Esophagus muscularis mucosa (tissue), 4 donors: ENCODE measurements around the gene TTC31. TPM values are rescaled to one million over a fixed set of nuclear protein-coding genes. Genes with fewer than 3 reads are reported as not detected.

Source experiments
- DNase-seq: peaks from one replicate; pipeline ENCODE4 v3.0.0-alpha.2; 2017; ENCODE audit errors: extremely low spot score
- H3K27ac ChIP-seq, 4 donors: fragments of 200-600 bp; sonication (generic); replicated peaks in 1 of 4; 1 replicate in 3 of 4; 2 replicates in 1 of 4; pipeline ENCODE4 v1.5.1; 2016 to 2019; ENCODE audit warnings: mild to moderate bottlenecking in 1 of 4
- H3K27me3 ChIP-seq, 4 donors: fragments of 200-600 bp; sonication (generic); one replicate each; pipeline versions ENCODE4 v1.5.1 to v1.6.0; 2016 to 2019
- H3K36me3 ChIP-seq, 4 donors: fragments of 200-600 bp; sonication (generic); one replicate each; pipeline ENCODE4 v1.5.1; 2016 to 2019
- H3K4me1 ChIP-seq, 4 donors: fragments of 200-600 bp; sonication (generic); one replicate each; pipeline ENCODE4 v1.5.1; 2016 to 2019
- H3K4me3 ChIP-seq, 4 donors: fragments of 200-600 bp; sonication (generic); 1 replicate in 2 of 4; 2 replicates in 2 of 4; pipeline ENCODE4 v1.5.1; 2016 to 2019; ENCODE audit warnings: mild to moderate bottlenecking in 4 of 4, moderate library complexity in 1 of 4
- H3K9me3 ChIP-seq, 4 donors: fragments of 200-600 bp; sonication (generic); 1 replicate in 3 of 4; 2 replicates in 1 of 4; pipeline ENCODE4 v1.5.1; 2016 to 2019
- CTCF ChIP-seq, 3 experiments: fragments of 200-600 bp in 2 of 3; fragments of 450-650 bp in 1 of 3; sonication (generic) in 2 of 3; IDR thresholded peaks; one replicate each; pipeline ENCODE4 v1.5.1; 2017 to 2019; ENCODE audit warnings: antibody characterized with exemption in 3 of 3, mild to moderate bottlenecking in 2 of 3, moderate library complexity in 1 of 3
- EP300 ChIP-seq: sonication (generic); formaldehyde crosslinking; IDR thresholded peaks from one replicate; pipeline ENCODE4 v1.6.1; 2017; ENCODE audit warnings: antibody characterized with exemption
- POLR2A ChIP-seq: fragments of 450-650 bp; IDR thresholded peaks from one replicate; pipeline ENCODE4 v1.6.1; 2017; ENCODE audit warnings: antibody characterized with exemption, moderate library complexity, mild to moderate bottlenecking, low read depth
- POLR2AphosphoS5 ChIP-seq, 2 donors: sonication (generic); formaldehyde crosslinking; IDR thresholded peaks; one replicate each; pipeline ENCODE4 v1.6.1; 2017; ENCODE audit warnings: antibody characterized with exemption in 2 of 2
- WGBS: methylation state at CpG from one replicate; pipeline ENCODE4 v1.1.5; 2018; 5-methylcytosine and 5-hydroxymethylcytosine counted together
- intact Hi-C: fragments of 100-400 bp; cut with DNase I; formaldehyde crosslinking; loops from one replicate; pipeline ENCODE4 v1.15.1; 2023
- total RNA-seq, 4 donors: library from RNA; depleted of rRNA; stranded (reverse); fragments of >200 nt; gene quantifications; one replicate each; pipeline versions ENCODE4 v1.1.0 to v1.2.1, GENCODE V29; 2016

TTC31 gene
- total RNA-seq, result 10 to 100 TPM; 17.4 to 23.0 (median 20.6) TPM

DNA sequence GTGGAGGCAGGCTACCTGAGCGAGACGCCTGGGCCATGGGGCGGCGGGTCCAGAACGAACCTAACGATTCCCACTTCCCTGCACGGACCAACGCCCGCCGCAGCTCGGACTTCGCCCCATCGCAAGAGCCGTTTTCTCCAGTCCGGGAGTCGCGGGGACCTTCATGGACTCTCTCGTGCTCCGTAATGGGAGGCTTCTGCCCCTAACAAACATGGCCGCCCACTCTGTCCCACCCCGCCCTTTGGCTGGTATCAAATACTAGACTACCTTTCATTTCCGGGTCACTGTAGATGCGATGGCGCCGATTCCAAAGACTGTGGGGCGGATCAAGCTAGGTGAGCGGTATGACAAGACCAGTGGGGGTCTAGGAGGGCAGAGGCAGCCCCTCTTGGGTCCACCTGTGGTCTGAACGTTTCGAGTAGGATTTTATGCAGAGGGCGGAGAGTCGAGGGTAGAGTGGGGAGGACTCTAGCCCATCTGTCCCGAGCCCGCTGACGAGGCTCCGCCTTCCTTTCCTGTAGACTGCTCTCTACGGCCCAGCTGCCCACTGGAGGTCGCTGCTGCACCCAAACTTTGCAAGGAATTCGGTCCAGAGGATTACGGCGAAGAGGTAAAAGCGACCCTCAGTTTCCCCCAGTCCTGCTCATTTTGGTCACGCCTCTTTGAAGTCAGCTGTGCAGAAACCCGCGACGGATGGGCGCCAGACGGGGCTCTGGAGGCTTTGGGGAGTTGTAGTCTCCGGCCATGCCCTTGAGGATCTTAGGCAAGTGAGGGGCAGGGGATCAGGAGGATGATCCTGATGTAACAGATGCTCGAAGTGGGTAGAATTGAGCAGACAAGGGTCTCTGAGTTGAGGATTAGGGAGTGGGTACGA, at the start of gene TTC31, which contains the start of gene CCDC142:
TSS of gene TTC31 (plus strand) at position 281 of the 874 bp plus-strand sequence. CDS start at position 296, 15 bp downstream.
TSS of gene CCDC142 (minus strand) at position 198 of the 874 bp plus-strand sequence. CDS start at position 37, 161 bp downstream.
- no peaks in the 10 kb centered on the region for H3K27me3 ChIP-seq
- peak; percentile 99 for DNase-seq
- peaks cover 9 to 69% (median 54%) of the 10 kb centered on the region in 4 donors for H3K36me3 ChIP-seq
- 0% methylated on average over 29 of the region's 50 CpGs for WGBS
- peaks cover 26 to 44% (median 39%) of the 10 kb centered on the region in 4 donors for H3K4me1 ChIP-seq
- peak within 1 kb of the TSS; percentile 85 to 96 (median 88) for H3K27ac ChIP-seq
- intact Hi-C loops, result loop anchor here (1.0 kb wide), 1 partner anchor 71 kb away; the partner anchor contains the start of gene DOK1
- TF ChIP-seq POLR2AphosphoS5 (IDR thresholded peaks at IDR 0.05) (peak; percentile 85 to 86), EP300 (no peak), CTCF (IDR thresholded peaks at IDR 0.05) (peak; percentile 80 to 88 (median 85))
- H3K9me3 ChIP-seq, result no peaks in the 10 kb centered on the region
- H3K4me3 ChIP-seq, result peak within 1 kb of the TSS; percentile 89 to 99 (median 92)

DNA sequence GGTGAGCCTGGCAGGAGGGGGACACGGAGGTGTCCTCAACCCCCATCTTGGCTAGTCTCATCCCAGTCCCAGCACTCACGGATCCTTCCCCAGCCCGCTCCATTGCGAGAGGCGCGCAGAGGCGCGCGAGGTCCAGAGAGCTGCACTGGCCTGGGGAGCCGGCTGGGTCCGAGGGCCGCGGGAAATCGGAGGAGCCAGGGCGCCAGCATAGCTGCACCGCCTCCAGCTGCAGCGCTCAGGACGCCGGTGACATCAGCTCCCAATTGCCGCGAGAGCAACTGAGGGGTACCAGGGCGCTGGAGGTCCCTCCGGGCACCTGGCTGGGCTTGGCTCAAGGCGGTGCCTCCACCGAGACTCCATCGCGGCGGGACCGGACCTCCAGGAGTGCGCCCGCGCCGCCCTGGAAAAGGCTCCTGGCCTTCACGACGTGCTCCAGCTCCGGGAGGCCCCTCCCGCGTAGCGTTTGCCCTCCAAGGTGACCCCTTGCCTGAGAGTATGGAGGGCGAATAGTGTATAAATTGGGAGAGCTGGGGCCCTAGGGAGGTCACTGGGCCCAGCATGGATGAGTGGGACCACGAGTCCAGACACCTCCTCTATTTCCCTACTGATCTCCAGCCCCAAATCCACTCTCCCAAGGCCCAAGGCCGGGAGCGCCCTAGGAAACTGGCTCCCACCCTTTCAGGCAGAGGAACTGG, 46.6 kb upstream of the TTC31 start:
- TF ChIP-seq CTCF (IDR thresholded peaks at IDR 0.05) (no peak), EP300 (no peak), POLR2AphosphoS5 (IDR thresholded peaks at IDR 0.05) (no peak), POLR2A (no peak)
- peak overlapping the region; percentile 10 to 19 (median 16) for H3K4me3 ChIP-seq
- peaks cover 20 to 51% (median 44%) of the 10 kb centered on the region in 4 donors for H3K4me1 ChIP-seq
- no peak for DNase-seq
- intact Hi-C loops, result no loop called here
- 77% methylated on average over 24 of the region's 43 CpGs for WGBS
- no peaks in the 10 kb centered on the region for H3K9me3 ChIP-seq
- peaks cover 8 to 18% (median 15%) of the 10 kb centered on the region in 4 donors for H3K36me3 ChIP-seq
- peaks cover 0 to 3% (median 1%) of the 10 kb centered on the region in 4 donors for H3K27me3 ChIP-seq
- peak overlapping the region in 2 of 4 donors; percentile 44 to 46 for H3K27ac ChIP-seq

DNA sequence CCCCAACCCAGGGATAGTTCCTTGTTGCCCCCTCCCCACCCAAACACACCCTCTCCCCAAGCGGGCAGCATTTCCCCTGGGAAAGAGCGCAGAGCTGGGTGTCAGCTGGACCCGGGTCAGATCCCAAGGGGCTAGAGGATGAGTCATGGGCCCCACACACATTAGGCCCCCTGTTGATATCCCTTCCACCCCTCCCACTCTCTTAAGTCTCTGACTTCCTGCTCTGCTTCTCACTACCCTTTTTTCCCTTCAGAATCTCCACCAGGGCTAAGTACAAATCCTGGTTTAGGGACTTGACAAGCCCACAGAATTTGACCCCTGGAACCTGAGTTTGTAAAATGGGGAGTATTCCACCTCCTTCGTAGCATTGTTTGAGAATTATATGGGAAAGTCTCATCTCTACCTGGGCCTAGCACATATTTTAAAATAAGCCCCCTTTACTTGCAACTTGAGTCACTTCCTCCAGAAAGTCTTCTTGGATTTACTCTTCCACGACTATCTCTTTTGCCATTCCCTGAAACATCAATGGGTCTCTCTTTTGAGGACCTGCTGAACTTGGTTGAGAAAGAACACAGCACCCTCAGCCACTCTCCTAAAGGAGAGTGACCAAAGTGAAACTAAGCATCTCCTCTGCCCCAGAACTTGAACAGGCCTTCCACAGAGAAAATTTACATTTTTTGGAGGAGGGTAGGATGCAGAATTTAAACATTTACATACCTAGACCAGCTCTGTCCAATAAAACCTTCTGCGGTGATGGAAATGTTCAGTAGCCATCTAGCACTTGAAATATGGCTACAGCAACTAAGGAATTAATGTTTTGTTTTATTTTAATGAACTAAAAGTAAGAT, 45.8 kb upstream of the TTC31 start:
- no peaks in the 10 kb centered on the region for H3K9me3 ChIP-seq
- H3K4me1 ChIP-seq, result peaks cover 26 to 60% (median 52%) of the 10 kb centered on the region in 4 donors
- no peak for DNase-seq
- peaks cover 0 to 11% (median 5%) of the 10 kb centered on the region in 4 donors for H3K27me3 ChIP-seq
- H3K4me3 ChIP-seq, result peak overlapping the region in 3 of 4 donors; percentile 10 to 18 (median 15)
- 64% methylated on average over 6 of the region's 6 CpGs for WGBS
- peaks cover under 1 to 10% (median 7%) of the 10 kb centered on the region in 4 donors for H3K36me3 ChIP-seq
- intact Hi-C loops, result no loop called here
- TF ChIP-seq POLR2AphosphoS5 (IDR thresholded peaks at IDR 0.05) (no peak), EP300 (no peak), CTCF (IDR thresholded peaks at IDR 0.05) (no peak), POLR2A (no peak)
- H3K27ac ChIP-seq, result peak overlapping the region in 2 of 4 donors; percentile 44 to 46

DNA sequence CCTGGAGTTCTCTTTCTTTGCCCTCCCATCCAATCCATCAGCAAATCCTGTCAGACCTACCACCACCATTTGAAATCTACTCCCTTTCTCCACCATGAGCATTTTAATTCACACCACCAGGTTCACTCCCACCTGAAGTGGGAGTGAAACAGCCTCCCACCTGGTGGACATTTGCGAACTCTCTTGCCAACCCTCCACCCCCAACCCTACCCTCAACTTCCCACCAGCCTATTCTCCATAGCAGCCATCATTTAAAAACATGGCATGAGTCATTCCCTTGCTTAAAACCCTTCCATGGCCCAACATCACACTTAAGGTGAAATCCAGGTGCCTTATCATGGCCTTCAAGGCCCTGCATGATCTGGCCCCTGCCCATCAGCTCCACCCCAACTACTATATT, 44.6 kb upstream of the TTC31 start:
- DNase-seq, result no peak
- TF ChIP-seq CTCF (IDR thresholded peaks at IDR 0.05), result no peak
- H3K36me3 ChIP-seq, result peaks cover 0 to 5% (median 0%) of the 10 kb centered on the region in 4 donors
- H3K27ac ChIP-seq, result peak overlapping the region in 2 of 4 donors; percentile 80 to 86
- peaks cover 30 to 62% (median 55%) of the 10 kb centered on the region in 4 donors for H3K4me1 ChIP-seq
- WGBS, result 100% methylated on average over 1 of the region's 1 CpG
- H3K9me3 ChIP-seq, result no peaks in the 10 kb centered on the region
- peak overlapping the region in 1 of 4 donors; percentile 12 for H3K4me3 ChIP-seq
- intact Hi-C loops, result no loop called here
- H3K27me3 ChIP-seq, result peaks cover 0 to 19% (median 7%) of the 10 kb centered on the region in 4 donors
